H9 (cell line): ENCODE measurements around the gene PPP1R9A. TPM values are rescaled to one million over a fixed set of nuclear protein-coding genes. Genes with fewer than 3 reads are reported as not detected.
A peak's percentile ranks its signal among the peaks of the same experiment; 100 is the strongest.

Source experiments
- DNase-seq: peaks from one replicate; pipeline ENCODE4 v3.0.0-alpha.2; 2017
- H2AFZ ChIP-seq: one replicate; pipeline ENCODE4 v1.6.1; 2013; ENCODE audit warnings: mild to moderate bottlenecking, low read length, control low read depth, moderate library complexity
- H2AK5ac ChIP-seq: 2 replicates; pipeline ENCODE4 v1.6.1; 2013; ENCODE audit warnings: low read length, control low read depth, mixed read lengths; ENCODE audit not compliant: insufficient read length
- H2BK120ac ChIP-seq: one replicate; pipeline ENCODE4 v1.6.1; 2013; ENCODE audit warnings: low read depth, mild to moderate bottlenecking, low read length, control low read depth, inconsistent platforms; ENCODE audit not compliant: poor library complexity, severe bottlenecking
- H2BK12ac ChIP-seq: 2 replicates; pipeline ENCODE4 v1.6.1; 2013; ENCODE audit warnings: low read length, control low read depth, mixed read lengths, low read depth; ENCODE audit not compliant: insufficient read length
- H2BK15ac ChIP-seq: 2 replicates; pipeline ENCODE4 v1.6.1; 2013; ENCODE audit warnings: low read depth, low read length, control low read depth
- H2BK20ac ChIP-seq: one replicate; pipeline ENCODE4 v1.6.1; 2013; ENCODE audit warnings: low read depth, mild to moderate bottlenecking, low read length, control low read depth, inconsistent platforms; ENCODE audit not compliant: poor library complexity, severe bottlenecking
- H2BK5ac ChIP-seq: 2 replicates; pipeline ENCODE4 v1.6.1; 2013; ENCODE audit warnings: low read length, control low read depth, mixed read lengths; ENCODE audit not compliant: insufficient read length
- H3K14ac ChIP-seq: 2 replicates; pipeline ENCODE4 v1.6.1; 2013; ENCODE audit warnings: low read length, control low read depth; ENCODE audit not compliant: insufficient read depth
- H3K18ac ChIP-seq: 2 replicates; pipeline ENCODE4 v1.6.1; 2013; ENCODE audit warnings: low read depth, mild to moderate bottlenecking, mixed read lengths, low read length, control low read depth; ENCODE audit not compliant: insufficient read length
- H3K23ac ChIP-seq: 2 replicates; pipeline ENCODE4 v1.6.1; 2013; ENCODE audit warnings: low read length, control low read depth, mixed read lengths, low read depth; ENCODE audit not compliant: insufficient read length
- H3K23me2 ChIP-seq: 2 replicates; pipeline ENCODE4 v1.6.1; 2013; ENCODE audit warnings: low read depth, mild to moderate bottlenecking, mixed read lengths, low read length, control low read depth; ENCODE audit not compliant: insufficient read length, poor library complexity, severe bottlenecking
- H3K27ac ChIP-seq: 2 replicates; pipeline ENCODE4 v1.5.1; 2013; ENCODE audit warnings: low read length, control low read depth, mixed read lengths, low read depth; ENCODE audit not compliant: insufficient read length
- H3K27me3 ChIP-seq: 2 replicates; pipeline ENCODE4 v1.6.1; 2013; ENCODE audit warnings: low read length, control low read depth, inconsistent platforms; ENCODE audit not compliant: insufficient read depth
- H3K4ac ChIP-seq: 2 replicates; pipeline ENCODE4 v1.6.1; 2013; ENCODE audit warnings: low read depth, mild to moderate bottlenecking, control low read depth, inconsistent platforms, low read length, moderate library complexity
- H3K4me1 ChIP-seq: 2 replicates; pipeline ENCODE4 v1.6.1; 2013; ENCODE audit warnings: low read length, control low read depth, inconsistent platforms; ENCODE audit not compliant: insufficient read depth
- H3K4me2 ChIP-seq: 2 replicates; pipeline ENCODE4 v1.6.1; 2013; ENCODE audit warnings: low read length, control low read depth, mixed read lengths; ENCODE audit not compliant: insufficient read length, insufficient read depth
- H3K56ac ChIP-seq: 2 replicates; pipeline ENCODE4 v1.6.1; 2013; ENCODE audit warnings: low read depth, mild to moderate bottlenecking, mixed read lengths, low read length, control low read depth; ENCODE audit not compliant: insufficient read length
- H3K79me1 ChIP-seq: 2 replicates; pipeline ENCODE4 v1.6.1; 2013; ENCODE audit warnings: low read depth, mild to moderate bottlenecking, moderate library complexity, low read length, control low read depth, inconsistent platforms; ENCODE audit not compliant: insufficient read depth, poor library complexity, severe bottlenecking
- H3K79me2 ChIP-seq: 2 replicates; pipeline ENCODE4 v1.6.1; 2013; ENCODE audit warnings: low read length, control low read depth, inconsistent platforms; ENCODE audit not compliant: insufficient read depth
- H3K9ac ChIP-seq: 2 replicates; pipeline ENCODE4 v1.6.1; 2013; ENCODE audit warnings: low read length, control low read depth, mixed read lengths; ENCODE audit not compliant: insufficient read length; ENCODE audit errors: extremely low read depth
- H3K9me3 ChIP-seq: one replicate; pipeline ENCODE4 v1.6.1; 2013; ENCODE audit warnings: low read depth, low read length, inconsistent platforms; ENCODE audit not compliant: control insufficient read depth
- H3T11ph ChIP-seq: one replicate; pipeline ENCODE4 v1.6.1; 2013; ENCODE audit warnings: mild to moderate bottlenecking, low read length, control low read depth, inconsistent platforms
- H4K20me1 ChIP-seq: one replicate; pipeline ENCODE4 v1.6.1; 2013; ENCODE audit not compliant: control insufficient read depth, insufficient read length, insufficient read depth
- H4K5ac ChIP-seq: 2 replicates; pipeline ENCODE4 v1.6.1; 2013; ENCODE audit warnings: low read depth, mild to moderate bottlenecking, mixed read lengths, low read length, control low read depth; ENCODE audit not compliant: insufficient read length
- H4K8ac ChIP-seq: replicated peaks from 2 replicates; pipeline ENCODE4 v1.6.1; 2013; ENCODE audit warnings: low read length, control low read depth, mixed read lengths, low read depth; ENCODE audit not compliant: insufficient read length
- H4K91ac ChIP-seq: 2 replicates; pipeline ENCODE4 v1.6.1; 2013; ENCODE audit warnings: low read depth, mild to moderate bottlenecking, moderate library complexity, mixed read lengths, low read length, control low read depth; ENCODE audit not compliant: insufficient read length
- H3K27ac Mint-ChIP-seq, 3 experiments: 2 replicates in 2 of 3; 3 replicates in 1 of 3; pipeline ENCODE4 v1.8.0; 2020 to 2021; ENCODE audit warnings: mixed read lengths in 3 of 3, mild to moderate bottlenecking in 1 of 3, moderate library complexity in 1 of 3
- H3K27me3 Mint-ChIP-seq: 2 replicates; pipeline ENCODE4 v1.8.0; 2021; ENCODE audit warnings: low read depth, mild to moderate bottlenecking, moderate library complexity, mixed read lengths
- H3K36me3 Mint-ChIP-seq, 3 experiments: 2 replicates in 2 of 3; 3 replicates in 1 of 3; pipeline ENCODE4 v1.8.0; 2020 to 2021; ENCODE audit warnings: low read depth in 3 of 3, mixed read lengths in 3 of 3; ENCODE audit not compliant: insufficient read depth in 1 of 3
- H3K4me1 Mint-ChIP-seq, 2 experiments: 2 replicates each; pipeline ENCODE4 v1.8.0; 2020; ENCODE audit warnings: mixed read lengths in 2 of 2
- H3K4me3 Mint-ChIP-seq, 2 experiments: 2 replicates in 1 of 2; 3 replicates in 1 of 2; pipeline ENCODE4 v1.8.0; 2020 to 2021; ENCODE audit warnings: mild to moderate bottlenecking in 2 of 2, mixed read lengths in 2 of 2, moderate library complexity in 1 of 2
- H3K9me3 Mint-ChIP-seq, 2 experiments: 2 replicates in 1 of 2; 3 replicates in 1 of 2; pipeline ENCODE4 v1.8.0; 2020; ENCODE audit warnings: mild to moderate bottlenecking in 2 of 2, mixed read lengths in 2 of 2, moderate library complexity in 1 of 2
- WGBS: extraction: QIAGEN DNeasy Blood & Tissue Kit; methylation state at CpG from one replicate; pipeline ENCODE4 v1.1.7; 2013; ENCODE audit warnings: missing lambda C conversion rate, low lambda C conversion rate, mixed read lengths; ENCODE audit not compliant: insufficient read length; ENCODE audit errors: extremely low coverage; 5-methylcytosine and 5-hydroxymethylcytosine counted together
- total RNA-seq: library from RNA; stranded (reverse); gene quantifications from 2 replicates; pipeline ENCODE4 v1.2.1, GENCODE V29; 2021
- TF ChIP-seq, protein P1 (sequence below): fragments of 200-600 bp; sonication (generic); conservative IDR thresholded peaks from 3 replicates; pipeline ENCODE4 v1.8.0; 2021; ENCODE audit warnings: antibody characterized with exemption, mild to moderate bottlenecking

The PPP1R9A gene
- total RNA-seq, 1 experiment from 2014 or later: 17.0 TPM

DNA sequence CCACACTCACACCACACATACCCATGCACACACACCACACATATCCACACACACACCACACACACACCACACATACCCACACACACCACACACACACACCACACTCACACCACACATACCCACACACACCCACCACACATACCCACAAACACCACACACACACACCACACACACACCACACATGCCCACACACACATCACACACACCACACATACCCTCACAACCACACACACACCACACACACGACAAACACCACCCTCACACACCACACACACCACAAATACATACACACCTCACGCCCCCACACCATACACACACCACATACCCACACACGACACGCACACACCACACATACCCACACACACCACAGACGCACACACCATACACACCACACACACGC lies 297.2 kb downstream of the PPP1R9A start:
- H3K4ac ChIP-seq: no peak overlapping the region
- no peaks in the 10 kb centered on the region for H3K23me2 ChIP-seq
- no peak overlapping the region for H2BK120ac ChIP-seq
- H3K14ac ChIP-seq: no peak overlapping the region
- no peaks in the 10 kb centered on the region for H3K9me3 Mint-ChIP-seq
- H3K9ac ChIP-seq: no peak overlapping the region
- no peak overlapping the region for H3K27ac ChIP-seq
- no peaks in the 10 kb centered on the region for H3K79me2 ChIP-seq
- H2AK5ac ChIP-seq: no peak overlapping the region
- no peaks in the 10 kb centered on the region; a peak in 1 of 7 replicates for H3K36me3 Mint-ChIP-seq
- H3K56ac ChIP-seq: no peak overlapping the region
- H2BK15ac ChIP-seq: no peak overlapping the region
- H3K23ac ChIP-seq: peak overlapping the region; percentile 86
- 100% methylated on average over 5 of the region's 6 CpGs for WGBS
- H3K4me3 Mint-ChIP-seq: no peak overlapping the region
- no peak overlapping the region for H2AFZ ChIP-seq
- H4K5ac ChIP-seq: peak overlapping the region; percentile 93
- no peak overlapping the region for H3K4me2 ChIP-seq
- H2BK5ac ChIP-seq: no peak overlapping the region
- H4K20me1 ChIP-seq: peaks cover 3% of the 10 kb centered on the region
- H3K27ac Mint-ChIP-seq: peak overlapping the region in 1 of 3 experiments; percentile 33; a peak in 1 of 7 replicates
- no peaks in the 10 kb centered on the region for H3K4me1 Mint-ChIP-seq
- no peak overlapping the region for H4K91ac ChIP-seq
- DNase-seq: no peak
- H4K8ac ChIP-seq: peak overlapping the region; percentile 85
- H2BK20ac ChIP-seq: no peak overlapping the region
- no peak overlapping the region for H2BK12ac ChIP-seq
- H3K4me1 ChIP-seq: no peaks in the 10 kb centered on the region
- TF ChIP-seq, protein P1, sequence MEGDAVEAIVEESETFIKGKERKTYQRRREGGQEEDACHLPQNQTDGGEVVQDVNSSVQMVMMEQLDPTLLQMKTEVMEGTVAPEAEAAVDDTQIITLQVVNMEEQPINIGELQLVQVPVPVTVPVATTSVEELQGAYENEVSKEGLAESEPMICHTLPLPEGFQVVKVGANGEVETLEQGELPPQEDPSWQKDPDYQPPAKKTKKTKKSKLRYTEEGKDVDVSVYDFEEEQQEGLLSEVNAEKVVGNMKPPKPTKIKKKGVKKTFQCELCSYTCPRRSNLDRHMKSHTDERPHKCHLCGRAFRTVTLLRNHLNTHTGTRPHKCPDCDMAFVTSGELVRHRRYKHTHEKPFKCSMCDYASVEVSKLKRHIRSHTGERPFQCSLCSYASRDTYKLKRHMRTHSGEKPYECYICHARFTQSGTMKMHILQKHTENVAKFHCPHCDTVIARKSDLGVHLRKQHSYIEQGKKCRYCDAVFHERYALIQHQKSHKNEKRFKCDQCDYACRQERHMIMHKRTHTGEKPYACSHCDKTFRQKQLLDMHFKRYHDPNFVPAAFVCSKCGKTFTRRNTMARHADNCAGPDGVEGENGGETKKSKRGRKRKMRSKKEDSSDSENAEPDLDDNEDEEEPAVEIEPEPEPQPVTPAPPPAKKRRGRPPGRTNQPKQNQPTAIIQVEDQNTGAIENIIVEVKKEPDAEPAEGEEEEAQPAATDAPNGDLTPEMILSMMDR: no peak
- H3K27me3 Mint-ChIP-seq: no peaks in the 10 kb centered on the region
- no peaks in the 10 kb centered on the region for H3K79me1 ChIP-seq
- no peaks in the 10 kb centered on the region for H3K27me3 ChIP-seq
- H3K18ac ChIP-seq: peak overlapping the region; percentile 68
- no peaks in the 10 kb centered on the region for H3K9me3 ChIP-seq
- H3T11ph ChIP-seq: no peak overlapping the region
